Measurements from ENCODE around the gene SYPL1. TPM values are rescaled to one million over a fixed set of nuclear protein-coding genes. Genes with fewer than 3 reads are reported as not detected.
A peak's percentile ranks its signal among the peaks of the same experiment; 100 is the strongest.
"Not testable (repeated sequence)": the region's sequence is repeated elsewhere in the genome, so short reads cannot be mapped to it uniquely, and the experiment has no call there.

SYPL1 gene
- 60.0 TPM for polyA plus RNA-seq (ENCODE audit: insufficient read length)

- DNase-seq, result peak; percentile 90
Observed at GRCh38 chr7:106112118-106112971, at the start of gene SYPL1. Gene SYPL1, minus strand, starts transcription at chr7:106112312. Its CDS starts 104 bp downstream, at chr7:106112208.

DNA sequence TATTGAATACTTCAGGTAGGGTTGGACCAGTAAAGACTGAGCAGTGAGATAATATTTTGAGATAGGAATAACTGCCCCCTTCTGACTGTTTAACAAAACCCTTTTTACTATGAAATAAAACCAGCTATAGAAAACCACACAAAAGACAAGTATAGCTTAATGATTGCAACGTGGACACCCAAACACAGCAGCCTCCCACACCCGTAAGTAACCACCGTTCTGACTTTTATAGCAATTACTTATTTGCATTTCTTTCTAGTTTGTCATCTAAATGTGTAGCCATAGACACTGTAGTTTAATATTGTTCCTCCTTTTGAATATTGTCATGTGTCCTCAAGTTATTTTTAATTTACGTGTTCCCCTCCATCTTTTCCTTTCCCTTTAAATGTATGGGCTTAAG is 42.9 kb upstream of the SYPL1 start:
- no peak for DNase-seq

DNA sequence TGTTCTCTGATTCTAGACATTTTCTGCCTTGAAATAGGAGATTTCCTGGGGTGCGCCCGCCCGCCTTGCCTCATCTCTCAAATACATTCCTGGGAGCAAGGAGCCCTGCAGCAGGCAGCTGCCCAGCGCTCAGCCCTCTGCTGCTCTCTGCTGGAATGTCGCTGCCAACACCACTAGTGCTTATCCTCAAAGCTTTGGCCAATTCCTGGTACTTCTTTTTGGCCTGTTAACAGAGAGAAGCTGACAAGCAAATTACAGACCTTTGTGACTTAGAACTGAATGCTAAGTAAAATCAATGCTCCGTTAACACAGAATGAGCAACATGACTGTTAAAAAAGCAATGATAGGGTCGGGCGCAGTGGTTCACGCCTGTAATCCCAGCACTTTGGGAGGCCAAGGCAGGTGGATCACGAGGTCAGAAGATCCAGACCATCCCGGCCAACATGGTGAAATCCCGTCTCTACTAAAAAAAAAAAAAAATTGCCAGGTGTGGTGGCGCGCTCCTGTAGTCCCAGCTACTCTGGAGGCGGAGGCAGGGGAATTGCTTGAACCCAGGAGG is 41.9 kb upstream of the SYPL1 start:
- DNase-seq, result peak; percentile 70

- DNase-seq, result no peak
Observed at GRCh38 chr7:106152313-106152665, 40.2 kb upstream of the SYPL1 start.

DNA sequence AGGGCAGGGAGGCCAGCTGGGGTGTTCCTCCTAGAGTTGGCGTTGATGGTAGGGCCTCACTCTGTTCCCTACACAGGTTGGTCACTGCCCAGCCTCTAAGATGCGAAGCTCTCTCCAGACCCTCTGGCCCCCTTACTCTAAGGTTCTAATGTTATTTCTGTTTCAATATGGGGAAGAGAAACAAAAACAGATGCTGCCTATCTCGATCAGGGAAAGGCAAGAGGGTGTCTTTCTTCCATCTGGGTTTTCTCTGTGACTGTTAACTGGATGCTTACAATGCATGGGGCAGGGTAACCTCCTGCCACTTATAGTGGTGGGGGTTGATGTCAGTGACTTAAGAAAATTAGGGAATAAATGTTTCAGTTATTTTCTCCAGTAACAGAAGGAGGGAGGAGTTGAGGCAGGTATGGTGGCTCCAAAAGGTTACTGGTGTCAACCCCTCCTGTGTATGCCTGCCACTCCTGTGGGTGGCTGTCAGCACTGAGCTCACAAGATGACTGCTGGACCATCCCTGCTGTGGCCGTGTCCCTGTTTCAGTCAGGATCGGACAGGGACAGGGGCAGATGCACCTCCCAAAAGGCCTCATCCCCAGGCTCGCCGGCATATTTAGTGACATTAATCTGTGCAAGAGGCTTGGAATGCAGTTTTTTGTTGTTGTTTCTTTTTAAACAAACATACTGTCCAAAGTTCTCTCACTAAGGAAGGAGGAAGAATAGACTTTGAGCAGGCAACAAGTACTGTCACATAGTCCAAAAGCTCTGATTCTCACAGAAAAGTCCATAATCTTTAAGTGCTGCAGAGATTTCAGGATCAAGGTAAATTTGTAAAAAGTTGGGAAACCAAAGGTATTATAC is 39.6 kb upstream of the SYPL1 start:
- no peak for DNase-seq

DNA sequence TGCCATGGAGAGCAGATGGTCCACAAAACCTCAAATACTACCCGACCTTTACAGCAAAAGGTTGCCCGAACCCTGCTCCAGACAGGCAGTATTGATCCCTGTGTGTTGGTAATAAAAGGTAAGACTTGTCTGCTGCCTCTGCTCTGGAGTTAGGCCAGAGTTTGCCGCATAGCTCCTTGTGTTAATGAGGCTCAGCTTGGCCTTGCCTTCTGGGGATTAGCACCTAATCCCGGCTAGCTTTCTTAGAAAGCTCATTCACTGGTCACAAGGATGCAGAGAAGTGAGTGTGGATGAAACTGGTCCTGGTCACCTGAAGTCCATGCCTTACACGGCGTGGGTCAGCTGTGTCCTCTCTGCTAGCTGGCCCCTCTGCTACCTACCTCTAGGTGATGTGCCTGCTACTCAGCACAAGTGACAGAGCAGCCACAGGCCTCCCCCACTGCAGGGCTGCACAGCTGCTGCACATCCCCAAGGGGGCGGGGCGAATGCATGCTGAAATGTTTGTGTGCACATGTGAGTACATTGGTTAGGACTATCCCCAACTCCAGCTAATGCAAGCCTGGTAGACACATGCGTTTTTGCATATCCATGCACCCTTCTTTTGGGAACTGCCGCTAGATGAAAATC is 31.7 kb upstream of the SYPL1 start:
- no peak for DNase-seq

GRCh38 chr7:106142136-106142535 is 30.0 kb upstream of the SYPL1 start:
- DNase-seq, result no peak

GRCh38 chr7:106140406-106141173 is 28.5 kb upstream of the SYPL1 start:
- no peak for DNase-seq

GRCh38 chr7:106139265-106140251 is 27.4 kb upstream of the SYPL1 start:
- DNase-seq, result peak; percentile 53

DNA sequence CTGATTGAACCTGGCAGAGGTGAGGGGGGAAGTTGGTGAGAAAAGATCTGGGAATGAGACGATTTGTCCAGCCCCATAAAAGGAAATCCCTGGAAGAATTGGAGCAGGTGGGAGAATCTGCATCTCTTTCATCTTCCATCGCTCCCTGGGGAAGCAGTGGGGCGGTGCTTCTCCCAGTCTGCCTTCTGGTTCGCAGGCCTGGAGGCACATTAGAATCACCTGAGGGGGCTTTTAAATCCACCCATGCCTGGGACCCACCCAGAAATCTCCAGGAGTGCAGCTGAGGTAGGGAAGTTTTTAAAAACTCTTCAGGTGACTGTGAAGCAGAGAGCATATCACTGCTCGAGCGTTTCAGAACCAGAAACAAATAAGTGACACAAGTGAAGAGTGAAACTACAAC is 26.7 kb upstream of the SYPL1 start:
- DNase-seq, result no peak

DNA sequence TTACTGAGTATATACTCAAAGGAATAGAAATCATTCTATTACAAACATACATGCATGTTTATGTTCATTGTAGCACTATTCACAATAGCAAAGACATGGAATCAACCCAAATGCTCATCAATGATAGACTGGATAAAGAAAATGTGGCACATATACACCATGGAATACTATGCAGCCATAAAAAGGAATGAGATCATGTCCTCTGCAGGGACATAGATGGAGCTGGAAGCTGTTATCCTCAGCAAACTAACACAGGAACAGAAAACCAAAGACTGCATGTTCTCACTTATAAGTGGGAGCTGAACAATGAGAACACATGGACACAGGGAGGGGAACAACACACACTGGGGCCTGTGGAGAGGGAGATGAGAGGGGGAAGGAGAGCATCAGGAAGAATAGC is 26.1 kb upstream of the SYPL1 start:
- DNase-seq, result not testable (repeated sequence)

- no peak for DNase-seq
Observed at GRCh38 chr7:106134241-106134640, 22.1 kb upstream of the SYPL1 start.

GRCh38 chr7:106129291-106129690 is 17.2 kb upstream of the SYPL1 start:
- no peak for DNase-seq

DNA sequence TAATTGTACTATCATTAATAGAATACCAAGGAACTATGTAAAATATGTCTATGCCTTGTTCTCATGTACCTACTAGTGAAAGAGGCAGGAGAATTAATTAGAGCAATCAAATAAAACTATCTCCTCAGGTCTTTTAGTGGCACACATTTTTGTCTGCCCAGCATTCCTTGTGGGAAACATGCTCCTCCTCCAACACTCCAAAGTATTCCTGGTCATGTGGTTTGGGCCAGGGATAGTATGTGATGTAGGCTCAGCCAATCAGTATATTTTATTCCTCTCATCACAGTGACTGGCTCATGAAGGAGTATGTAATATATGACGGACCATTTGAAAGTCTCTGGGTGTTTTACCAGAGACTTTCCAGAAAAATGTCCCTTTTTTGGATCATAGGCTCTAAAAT is 16.7 kb upstream of the SYPL1 start:
- DNase-seq, result no peak

DNA sequence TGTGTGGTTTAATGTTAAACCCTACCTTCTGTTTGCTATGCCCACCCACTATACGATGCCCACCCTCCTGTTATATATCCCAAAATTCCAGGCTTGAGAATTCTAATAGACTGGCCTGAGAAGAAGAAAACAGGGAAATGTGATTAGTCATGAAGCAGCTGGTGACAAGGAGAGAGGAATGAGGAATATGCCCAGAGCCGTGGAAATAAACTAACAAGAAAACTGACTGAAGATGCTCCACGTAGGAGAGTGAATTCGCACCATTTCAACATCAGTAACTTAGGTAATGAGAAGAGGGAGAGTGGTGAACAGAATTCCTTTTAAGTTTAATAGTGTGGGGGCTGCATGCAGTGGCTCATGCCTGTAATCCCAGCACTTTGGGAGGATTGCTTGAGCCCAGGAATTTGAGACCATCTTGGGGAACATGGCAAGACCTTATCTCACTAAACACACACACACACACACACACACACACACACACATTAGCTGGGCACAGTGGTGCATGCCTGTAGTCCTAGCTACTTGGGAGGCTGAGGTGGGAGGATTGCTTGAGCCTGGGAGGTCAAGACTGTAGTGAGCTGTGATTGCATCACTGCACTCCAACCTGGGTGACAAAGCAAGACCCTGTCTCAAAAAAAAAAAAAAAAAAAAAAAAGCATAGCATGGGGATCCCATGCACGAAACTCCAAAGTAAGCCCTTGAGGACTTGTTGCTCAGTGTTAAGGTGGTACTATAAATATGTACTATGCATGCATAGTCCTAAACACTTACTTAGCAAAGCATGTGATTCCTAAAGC is 16.1 kb upstream of the SYPL1 start:
- DNase-seq, result no peak

DNA sequence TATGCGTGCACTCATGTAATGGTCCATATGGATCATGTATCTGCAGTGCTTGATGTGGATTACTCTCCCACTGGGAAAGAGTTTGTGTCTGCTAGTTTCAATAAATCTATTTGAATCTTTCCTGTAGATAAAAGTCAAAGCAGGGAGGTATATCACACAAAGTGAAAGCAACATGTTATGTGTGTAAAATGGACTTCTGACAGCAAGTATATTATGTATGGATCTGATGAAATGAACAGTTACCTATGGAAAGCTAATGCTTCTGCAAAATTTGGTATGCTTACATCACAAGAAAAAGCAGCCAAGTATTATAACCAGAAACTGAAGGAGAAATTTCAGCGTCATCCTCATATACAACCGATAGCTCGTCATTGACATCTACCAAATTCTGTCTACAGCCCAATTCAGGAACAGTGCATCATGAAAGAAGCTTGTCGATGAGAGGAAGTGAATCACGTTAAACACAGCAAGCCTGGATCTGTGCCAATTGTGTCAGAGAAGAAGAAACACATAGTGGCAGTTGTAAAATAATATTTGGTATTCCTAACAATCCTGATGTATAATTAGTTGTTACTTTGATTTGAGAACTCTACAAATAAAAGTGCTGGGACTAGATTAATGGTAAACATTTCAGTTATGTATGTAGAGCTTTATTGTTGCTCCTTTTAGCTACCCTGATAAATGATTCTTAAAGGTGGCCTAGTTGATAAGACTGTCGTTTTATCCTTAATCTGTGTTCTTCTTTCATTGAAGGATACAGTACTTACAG is 14.2 kb upstream of the SYPL1 start:
- no peak for DNase-seq

DNA sequence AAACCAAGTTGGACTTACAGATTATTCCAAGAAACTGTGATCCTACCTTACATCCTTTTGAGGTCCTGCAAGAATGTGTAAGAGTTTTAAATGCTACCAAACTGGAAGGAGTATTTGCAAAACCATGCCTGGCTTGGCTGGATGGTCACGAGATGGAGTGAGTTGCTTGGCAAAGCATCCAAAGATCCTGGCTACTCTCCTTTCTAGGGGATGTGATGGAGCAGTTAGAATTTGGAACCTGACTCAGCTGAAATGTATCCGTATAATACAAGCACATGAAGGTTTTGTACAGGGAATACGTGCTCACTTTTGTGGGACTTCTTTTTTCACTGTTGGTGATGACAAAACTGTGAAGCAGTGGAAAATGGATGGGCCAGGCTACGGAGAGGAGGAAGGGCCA is 13.3 kb upstream of the SYPL1 start:
- no peak for DNase-seq

DNA sequence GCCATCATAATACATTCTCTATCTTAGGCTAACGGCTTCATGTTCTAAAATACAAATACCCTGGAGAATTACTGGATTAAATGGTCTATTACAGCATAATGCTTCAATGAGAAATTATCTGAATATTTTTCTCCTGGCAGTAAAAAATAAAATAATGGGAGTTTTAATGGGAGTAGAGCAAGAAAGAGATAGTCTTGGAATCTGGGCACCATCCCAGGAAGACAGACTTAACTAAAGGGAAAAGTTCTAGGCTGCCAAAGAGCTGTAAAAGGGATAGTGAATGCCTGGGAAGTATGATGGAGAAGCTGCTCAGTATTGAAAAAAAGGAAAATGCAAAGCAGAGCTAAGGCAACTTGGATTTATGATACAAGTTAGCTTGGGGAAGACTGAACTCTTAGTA is 12.1 kb upstream of the SYPL1 start:
- peak; percentile 35 for DNase-seq

- no peak for DNase-seq
Observed at GRCh38 chr7:106122713-106123112, 10.6 kb upstream of the SYPL1 start.
